Measurements from ENCODE around the gene OPA3.

- TF ChIP-seq EZH2 (IDR thresholded peaks at IDR 0.05; ENCODE audit: borderline replicate concordance, insufficient read depth, low read length, poor library complexity, severe bottlenecking), result no peak
- no peak for TF ChIP-seq POLR2AphosphoS5 (IDR thresholded peaks at IDR 0.05)
- TF ChIP-seq REST (IDR thresholded peaks at IDR 0.05; ENCODE audit: borderline replicate concordance), result no peak
Measured at GRCh38 chr19:45528744-45529419, 55.7 kb downstream of the OPA3 start.

All from neural cell (in vitro differentiated cells).